Ecto neural progenitor cell (in vitro differentiated cells): ENCODE data around the gene NOTCH3.

ENCODE experiments used
- DNase-seq: peaks from one replicate; pipeline ENCODE4 v3.0.0-alpha.2; 2018; ENCODE audit warnings: low spot score

Gene NOTCH3

DNA sequence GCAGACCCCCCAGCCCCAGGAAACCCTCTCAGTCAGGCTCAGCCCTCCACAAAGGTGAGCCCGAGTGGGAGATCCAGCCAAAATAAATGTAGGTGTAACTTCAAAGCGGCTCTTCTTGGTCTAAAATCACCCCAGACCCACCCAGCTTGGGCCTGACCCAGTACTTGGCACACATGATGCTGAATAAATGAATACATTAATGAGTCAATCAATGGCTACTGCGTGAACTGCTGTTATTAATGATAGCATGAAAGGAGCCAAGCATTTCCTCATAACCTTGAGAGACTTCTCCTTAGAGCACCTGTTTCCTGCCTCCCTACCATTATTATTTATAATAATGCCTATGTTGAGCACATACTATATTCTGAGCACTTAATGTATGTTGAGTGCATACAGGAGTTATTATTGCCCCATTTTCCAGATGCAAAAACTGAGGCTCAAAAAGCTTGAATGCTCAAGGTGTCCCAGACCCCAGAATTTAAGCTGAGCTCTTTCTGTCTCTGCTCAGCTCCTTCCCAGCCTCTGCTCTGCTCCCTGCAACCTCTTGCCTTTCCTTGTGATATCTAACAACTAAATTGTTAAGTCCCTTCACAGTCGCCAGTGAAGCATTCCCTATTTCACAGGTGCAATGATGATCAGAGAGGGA lies 4.3 kb downstream of the NOTCH3 start:
- no peak for DNase-seq

DNA sequence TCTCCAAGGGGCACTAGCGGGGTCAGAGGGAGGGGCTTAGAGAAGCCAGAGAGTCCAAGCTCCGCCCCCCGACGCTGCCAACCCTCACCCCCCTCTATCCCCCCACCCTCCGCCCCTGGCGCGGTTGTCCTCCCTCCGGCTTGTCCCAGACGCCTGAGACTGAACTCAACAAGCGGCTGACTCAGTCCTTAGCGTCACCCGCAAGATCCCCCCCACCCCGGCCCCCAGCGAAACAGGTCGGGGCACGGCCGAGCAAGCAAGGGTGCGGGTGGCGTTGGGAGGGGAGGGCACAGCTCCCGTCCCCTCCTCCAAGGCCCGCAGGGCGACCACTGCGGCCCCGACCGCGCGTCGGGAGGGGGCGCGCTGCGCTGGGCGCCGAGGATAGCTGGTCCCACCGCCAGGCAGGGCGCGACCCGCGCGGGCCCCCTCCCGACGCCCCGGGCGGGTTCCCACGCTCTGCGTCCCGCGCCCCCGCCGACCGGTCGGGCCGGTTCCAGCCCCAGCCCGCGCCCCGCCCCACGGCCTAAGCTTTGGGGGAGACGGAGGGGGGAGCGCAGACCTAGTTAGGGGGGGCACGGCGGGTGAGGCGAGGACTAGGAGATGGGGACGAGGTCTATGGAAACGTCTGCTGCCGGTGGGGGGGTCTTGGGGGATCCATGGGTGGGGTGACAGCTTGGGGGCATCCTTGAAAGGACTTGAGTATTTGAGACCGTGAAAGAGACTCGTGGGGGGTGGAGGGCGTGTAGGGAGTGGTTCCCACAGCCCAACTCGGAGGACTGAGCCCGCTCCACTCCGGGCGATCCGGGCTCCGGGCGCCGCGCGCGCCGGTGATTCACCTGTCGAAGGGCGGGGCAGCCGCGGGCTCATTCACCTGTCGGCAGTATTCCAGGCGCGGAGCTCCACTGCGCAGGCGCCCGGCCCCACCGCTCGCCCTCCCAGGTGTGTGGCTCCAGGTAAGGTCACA lies 5.1 kb downstream of the NOTCH3 start:
- peak; percentile 85 for DNase-seq

DNA sequence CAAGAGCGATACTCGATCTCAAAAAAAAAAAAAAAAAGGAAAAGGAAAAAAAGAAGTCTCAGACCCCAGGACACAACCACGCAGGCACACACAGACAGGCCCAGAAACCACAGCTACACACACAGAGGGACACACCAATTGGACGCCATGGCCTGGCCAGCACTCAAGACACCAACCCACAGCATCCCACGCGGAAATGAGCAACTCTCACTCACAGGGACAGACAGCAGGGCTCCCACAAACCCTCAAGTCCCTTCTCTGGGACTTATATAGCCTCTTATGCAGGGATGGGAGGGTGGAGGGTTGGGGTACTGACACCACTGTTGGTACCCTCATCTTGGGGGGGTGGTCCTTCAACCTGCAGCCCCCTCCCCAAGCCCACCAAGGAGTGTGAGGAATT lies 5.9 kb downstream of the NOTCH3 start:
- no peak for DNase-seq

DNA sequence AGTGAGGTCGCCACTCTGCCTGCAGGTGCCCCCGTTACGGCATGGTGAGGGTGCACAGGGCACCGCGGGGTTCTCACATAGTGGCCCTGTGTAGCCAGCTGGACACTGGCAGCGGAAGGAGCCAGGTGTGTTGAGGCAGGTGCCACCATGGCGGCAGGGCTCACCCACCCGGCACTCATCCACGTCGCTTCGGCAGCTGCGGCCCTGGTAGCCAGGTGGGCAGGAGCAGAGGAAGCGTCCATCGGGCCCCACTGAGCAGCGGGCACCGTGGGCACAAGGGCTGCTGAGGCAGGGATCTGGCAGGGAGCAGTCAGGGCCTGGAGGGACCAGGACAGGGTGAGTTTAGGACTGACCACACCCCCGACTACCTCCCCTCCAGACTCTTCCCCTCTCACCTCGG lies 8.8 kb downstream of the NOTCH3 start:
- DNase-seq, result no peak

DNA sequence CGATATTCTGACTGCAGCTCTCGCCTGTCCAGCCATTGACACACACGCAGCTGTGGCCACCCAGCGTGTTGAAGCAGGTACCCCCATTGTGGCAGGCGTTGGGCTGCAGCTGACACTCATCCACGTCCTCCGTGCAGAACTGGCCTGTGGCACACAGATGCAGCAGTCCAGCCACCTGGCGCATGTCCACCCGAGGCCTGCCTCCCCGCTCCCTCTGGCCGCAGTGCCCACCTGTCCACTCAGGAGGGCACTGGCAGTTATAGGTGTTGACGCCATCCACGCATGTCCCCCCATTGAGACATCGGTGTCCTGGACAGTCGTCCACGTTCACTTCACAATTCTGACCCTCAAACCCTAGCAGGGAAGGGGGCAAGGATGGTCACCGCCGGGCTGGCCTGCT lies 9.3 kb downstream of the NOTCH3 start:
- DNase-seq, result no peak

DNA sequence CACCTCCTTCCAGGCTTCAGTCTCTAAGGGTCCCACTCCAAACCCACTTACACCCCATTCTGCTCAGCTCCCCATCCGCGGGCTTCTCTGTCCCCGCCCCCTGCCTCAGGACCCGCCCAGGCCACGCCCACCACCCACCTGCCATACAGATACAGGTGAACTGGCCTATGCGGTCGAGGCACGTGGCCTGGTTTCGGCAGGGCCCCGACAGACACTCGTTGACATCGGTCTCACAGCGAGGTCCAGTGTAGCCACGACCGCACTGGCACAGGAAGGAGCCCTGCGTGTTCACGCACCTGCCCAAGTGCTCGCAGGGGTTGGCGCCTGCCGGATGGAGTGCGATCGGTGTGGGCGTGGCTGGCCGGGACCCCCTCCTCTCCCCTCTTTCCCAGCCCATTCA lies 11.9 kb downstream of the NOTCH3 start:
- DNase-seq, result no peak

DNA sequence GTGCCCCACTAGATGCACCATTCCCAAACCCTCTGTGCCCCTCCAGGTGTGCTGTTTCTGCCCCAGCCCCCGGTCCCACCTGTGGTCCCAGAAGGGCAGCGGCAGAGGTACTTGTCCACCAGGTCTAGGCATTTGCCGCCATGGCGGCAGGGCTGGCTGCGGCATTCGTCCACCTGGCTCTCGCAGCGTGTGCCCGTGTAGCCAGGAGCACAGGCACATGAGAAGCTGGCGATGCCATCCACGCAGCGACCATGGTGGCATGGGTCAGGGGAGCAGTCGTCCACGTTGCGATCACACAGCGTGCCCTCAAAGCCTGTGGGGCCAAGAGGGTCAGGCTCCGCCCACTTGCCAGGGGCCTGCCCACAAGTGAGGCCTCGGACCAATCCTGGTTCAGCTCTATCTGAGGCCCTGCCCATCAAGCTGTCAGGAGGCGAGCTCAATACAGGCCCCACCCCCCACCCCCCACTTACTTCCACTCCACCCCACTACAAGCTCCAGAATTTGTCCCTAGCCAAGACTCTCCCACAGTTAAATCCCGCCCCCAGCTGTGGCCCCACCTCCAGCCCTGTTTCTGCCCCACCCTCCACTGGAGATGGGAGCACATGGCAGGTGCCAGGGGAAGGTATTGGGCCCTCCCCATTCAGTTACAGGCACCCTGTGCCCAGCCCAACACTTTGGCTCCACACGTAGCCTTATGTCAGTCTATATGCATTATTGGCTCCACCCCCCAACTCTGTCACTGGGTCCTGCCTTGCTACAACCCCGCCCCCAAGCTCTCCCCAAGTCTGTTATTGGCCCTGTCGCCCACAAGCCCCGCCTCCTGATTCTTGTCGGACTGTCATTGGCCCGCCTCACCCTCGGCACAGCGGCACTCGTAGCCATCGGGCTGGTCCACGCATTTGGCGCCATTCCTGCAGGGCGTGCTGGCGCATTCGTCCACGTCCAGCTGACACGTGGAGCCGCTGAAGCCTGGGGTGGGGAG lies 13.5 kb downstream of the NOTCH3 start:
- no peak for DNase-seq

DNA sequence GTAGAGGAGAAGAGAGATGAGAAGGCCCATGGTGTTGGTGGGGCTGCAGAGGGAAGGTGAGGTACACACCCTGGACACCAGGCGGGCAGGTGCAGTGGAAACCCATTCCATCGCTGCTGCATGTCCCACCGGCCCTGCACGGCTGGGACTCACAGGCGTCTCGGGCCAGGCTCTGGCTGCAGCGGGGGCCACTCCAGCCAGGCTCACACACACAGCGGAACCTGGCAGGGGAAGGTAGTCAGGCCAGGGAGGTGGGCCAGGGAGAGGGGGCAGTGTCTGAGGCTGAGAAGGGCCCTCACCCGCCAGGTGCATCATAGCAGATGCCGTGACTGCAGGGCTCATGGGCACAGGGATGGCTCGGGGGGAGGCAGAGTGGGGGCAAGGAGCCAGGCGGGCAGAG lies 15.6 kb downstream of the NOTCH3 start:
- DNase-seq, result no peak

DNA sequence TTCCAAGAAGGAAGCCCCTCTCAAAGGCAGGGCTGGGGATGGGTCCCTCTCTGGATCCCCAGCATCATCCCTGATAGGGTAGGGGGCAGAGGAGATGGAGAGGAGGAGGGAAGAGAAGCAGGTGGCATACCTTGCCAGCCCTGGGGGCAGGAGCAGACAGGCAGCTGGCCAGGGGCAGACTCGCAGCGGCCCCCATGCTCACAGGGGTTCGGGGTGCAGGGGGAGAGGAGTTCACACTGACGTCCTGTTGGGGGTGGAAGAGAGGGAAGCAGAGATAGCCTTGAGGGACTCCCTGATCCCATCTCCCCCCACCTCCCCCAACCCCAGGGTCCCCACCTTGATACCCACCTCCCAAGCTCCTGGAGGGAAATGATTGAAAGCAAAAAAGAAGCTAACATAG lies 16.0 kb downstream of the NOTCH3 start:
- no peak for DNase-seq

DNA sequence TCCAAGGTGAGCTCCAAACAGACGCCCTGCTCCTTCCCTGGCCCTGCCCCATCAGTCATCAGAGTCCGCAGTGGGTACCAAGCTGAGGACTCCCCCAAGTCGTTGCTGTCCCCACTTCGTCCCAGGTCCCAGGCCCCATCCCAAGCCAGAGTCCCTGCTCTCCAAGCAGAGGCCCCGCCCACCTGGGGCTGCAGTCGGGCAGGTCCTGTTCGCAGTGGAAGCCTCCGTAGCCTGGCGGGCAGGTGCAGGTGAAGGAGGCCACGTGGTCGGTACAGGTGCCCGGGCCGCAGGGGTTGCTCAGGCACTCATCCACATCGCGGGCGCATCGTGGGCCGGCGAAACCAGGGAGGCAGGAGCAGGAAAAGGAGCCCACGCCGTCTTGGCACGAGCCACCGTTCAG lies 19.4 kb downstream of the NOTCH3 start:
- no peak for DNase-seq

DNA sequence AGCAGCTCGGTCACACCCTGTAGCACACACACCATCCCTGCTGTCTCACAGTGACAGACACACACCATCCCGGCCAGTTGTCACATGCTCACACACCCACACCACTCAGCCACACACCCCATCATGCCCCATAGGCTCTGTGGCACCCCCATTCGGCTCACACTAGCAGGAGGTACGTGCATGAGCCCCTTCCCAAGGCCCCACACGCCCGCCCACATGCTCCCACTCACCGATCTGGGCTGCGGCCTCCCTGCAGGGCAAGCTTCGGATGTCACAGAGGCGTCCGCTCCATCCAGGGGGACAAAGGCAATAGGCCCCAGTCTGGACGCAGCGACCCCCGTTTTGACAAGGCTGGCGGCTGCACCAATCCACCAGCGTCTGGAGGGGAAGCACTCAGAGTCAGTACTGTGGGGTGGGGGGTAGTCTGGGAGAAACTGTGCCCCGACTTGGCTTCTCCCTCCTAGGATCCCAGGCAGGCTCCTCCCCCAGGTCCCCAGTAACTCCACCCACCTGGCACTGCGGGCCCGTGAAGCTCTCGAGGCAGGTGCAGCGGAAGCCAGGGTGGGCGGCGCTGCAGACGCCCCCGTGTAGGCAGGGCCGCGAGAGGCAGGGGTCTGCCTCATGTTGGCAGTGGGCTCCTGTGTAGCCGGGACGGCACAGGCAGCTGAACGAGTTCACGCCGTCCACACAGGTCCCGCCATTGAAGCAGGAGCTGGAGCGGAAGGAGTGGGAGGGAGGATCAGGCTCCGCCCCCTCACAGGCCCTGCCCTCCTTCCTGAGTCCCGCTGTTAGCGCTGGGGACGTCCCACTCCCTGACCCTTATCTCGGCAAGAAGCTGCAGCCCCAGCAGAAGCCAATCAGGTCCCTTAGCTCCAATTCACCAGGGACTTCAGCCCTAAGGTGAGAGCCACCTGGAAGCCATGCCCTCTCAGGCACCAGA lies 20.1 kb downstream of the NOTCH3 start:
- DNase-seq, result peak; percentile 68

DNA sequence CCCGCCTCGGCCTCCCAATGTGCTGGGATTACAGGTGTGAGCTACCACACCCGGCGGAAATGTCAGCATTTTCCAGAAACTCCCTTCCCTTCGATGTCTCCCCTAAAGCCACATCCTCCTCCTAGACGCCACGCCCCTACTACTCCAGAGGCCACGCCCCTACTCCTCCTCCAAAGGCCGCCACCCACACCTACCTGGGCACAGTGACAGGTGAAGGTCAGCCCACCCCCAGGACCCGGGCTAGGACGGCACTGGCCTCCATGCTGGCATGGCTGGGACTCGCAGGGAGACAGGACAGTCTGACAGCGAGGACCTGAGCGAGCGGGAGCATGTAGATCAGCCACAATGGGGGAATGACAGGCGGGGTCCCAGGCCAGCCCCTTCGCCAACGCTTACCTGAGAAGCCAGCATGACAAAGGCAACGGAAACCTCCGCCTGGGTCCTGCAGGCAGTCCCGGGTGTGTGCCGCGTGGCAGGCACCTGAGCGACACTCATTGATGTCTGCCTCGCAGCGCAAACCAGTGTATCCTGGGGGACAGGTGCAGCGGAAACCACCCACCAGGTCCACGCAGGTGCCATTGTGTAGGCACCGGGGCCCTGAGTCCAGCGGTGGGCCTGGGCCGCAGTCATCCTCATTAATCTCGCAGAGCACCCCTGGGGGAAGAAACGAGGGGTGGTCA lies 22.0 kb downstream of the NOTCH3 start:
- no peak for DNase-seq

DNA sequence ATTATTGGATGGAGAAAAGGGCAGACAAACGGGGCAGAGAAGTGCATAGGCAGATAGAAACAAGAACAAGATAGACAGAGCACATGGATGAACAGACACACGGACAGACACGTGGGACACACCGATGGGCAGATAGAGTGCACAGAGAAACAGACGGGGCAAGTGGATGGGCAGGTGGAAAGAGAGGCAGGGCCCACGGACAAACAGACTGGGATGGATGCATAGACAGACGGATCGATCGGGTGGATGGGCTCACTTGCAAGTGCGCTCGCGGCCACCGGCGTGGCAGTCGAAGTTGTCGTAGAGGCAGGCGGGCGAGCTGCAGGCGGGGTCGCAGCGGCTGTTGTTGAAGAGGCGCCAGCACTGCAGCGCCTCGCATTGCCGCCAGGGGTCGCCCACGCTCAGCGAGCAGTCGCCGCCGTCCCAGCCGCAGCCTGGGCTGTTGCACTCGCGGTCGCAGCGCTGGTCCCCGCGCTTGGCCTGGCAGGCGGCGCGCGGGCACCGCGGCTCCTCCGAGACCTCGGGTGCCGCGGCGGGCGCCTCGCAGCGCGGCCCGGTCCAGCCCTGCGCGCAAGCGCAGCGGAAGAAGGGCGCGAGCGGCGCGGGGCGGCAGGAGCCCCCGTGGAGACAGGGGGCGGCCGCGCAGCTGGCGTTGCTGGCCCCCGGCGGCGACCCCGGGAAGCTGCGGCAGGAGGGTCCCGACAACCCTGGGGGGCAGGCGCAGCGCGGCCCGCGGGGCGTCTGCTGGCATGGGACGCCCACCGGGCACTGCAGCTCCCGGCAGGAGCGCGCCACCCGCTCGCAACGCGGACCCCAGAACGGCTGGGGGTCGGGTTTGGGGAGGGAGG lies 23.3 kb downstream of the NOTCH3 start:
- peak; percentile 92 for DNase-seq

DNA sequence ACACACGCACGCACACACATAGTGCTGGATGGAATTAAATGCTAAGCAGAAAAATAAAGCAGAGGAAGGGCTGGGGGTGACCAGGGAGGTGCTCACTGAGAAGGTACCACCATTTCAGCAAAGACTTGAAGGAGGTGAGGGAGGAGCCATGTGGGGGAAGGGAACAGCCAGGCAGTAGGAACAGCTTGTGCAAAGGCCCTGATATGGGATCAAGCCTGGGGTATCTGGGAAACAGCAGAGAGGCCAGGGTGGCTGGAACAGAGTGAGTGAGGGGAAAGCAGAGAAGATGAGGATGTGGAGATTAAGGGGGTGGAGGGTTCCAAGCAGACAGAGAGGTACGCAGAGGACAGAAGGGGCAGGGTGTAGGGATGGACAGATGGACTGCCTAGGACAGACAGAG lies 25.2 kb downstream of the NOTCH3 start:
- DNase-seq, result no peak

DNA sequence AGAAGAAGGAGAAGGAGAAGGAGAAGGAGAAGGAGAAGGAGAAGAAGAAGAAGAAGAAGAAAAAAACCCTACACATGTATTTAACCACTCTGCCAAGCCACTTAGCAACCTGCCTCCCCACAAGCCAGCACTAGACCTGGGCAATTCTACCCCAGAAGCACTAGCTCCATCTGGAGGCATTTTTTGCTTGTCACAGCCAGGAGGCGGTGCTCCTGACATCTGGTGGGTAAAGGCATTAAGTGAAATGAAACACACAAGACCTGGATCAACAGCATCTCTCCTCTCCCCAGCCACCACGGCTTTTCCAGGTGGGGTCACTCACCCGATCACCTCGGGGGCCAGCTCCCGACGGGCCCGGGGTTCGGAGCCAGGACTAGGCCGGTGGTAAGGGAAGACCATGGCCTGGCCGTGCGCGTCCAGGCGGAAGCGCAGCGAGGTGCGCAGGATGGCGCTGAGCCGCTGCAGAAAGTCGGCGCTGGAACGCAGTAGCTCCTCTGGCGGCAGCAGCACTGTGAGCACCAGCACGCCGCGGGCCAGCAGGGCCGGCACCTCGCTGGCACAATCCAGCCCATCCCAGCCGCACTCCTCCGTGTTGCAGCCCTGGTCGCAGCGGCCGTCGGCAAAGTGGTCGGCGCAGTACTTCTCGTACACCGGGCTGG lies 26.9 kb downstream of the NOTCH3 start:
- no peak for DNase-seq

DNA sequence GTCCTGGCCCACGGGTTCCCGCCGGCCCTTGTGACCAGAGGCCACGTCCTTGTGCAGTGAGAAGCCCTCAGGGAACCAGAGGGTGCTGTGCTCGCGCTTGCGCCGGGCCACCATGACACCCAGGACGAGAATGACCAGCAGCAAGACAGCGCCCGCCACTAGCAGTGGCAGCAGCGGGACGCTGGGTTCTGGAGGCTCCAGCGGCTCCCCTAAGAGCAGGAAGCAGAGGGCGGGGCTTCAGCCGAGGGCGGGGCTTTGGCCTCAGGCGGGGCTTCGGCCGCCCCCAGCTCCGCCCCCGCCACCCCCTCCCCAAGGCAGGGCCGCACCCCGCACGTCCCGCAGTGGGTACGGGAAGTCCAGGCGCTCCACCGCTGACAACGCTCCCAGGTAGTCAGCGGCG lies 30.4 kb downstream of the NOTCH3 start:
- DNase-seq, result no peak

DNA sequence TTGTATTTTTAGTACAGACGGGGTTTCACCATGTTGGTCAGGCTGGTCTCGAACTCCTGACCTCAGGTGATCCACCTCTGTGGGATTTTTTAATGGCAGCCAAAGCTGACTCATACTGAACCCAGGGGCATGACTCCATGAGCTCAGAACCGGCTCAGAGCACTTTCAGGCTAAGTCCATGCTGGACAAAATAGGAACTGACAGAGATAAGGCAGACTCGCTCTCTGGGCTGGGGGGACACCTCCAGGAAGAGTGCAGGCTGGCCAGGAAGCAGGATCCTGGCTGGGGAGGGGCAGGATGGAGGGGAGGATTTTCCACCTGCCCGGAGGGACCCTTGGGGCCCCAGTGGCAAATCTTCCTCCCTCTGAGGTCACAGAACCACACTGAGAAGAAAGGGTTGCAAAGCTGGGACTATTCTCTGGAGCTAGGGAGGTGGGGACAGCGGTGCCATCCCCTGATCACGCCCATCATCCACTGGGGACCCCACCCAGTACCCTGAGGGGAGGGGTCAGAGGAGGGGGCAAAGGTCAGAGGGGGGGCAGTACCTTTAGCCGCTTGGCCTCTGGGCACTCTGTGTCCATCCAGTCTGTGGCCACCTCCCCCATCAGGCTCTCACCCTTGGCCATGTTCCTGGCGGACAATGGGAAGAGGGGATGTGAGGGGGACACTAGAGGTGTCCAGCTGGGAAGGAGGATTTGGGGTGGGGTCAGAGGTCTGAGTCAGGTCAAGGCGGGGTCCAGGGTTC lies 31.1 kb downstream of the NOTCH3 start:
- no peak for DNase-seq

DNA sequence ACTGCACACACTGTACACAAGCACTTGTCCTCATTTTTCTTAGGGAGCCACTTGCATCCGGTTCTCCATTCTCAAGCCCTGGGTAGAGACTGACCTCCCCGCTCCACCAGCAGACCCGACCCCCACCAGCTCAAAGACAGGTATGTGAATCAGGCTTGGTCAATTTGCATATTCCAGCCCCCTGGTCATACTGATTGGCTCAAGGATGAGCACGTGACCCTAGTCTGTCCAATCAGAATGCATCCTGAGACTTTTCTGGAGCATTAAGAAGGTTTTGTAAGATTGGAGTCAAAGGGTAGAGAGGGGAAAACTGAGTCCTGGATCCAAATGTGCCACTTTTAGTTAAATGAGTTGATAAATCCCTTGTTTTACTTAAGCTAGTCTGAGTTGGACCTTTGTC lies 34.1 kb downstream of the NOTCH3 start:
- DNase-seq, result no peak
